HG03066 (cell line): ENCODE results near the gene TENT4A.

Source experiments
- ATAC-seq: cut with Tn5 transposase; IDR thresholded peaks from one replicate; pipeline ENCODE4 v1.9.1; 2021; ENCODE audit warnings: low read depth; ENCODE audit not compliant: unreplicated experiment

TENT4A gene

GRCh38 chr5:6790346-6790865 lies 77.2 kb downstream of the TENT4A start:
- no peak for ATAC-seq

GRCh38 chr5:6791031-6791430 lies 77.8 kb downstream of the TENT4A start:
- no peak for ATAC-seq

- ATAC-seq, result no peak
Measured at GRCh38 chr5:6792376-6792775, 79.1 kb downstream of the TENT4A start.

- ATAC-seq, result no peak
Measured at GRCh38 chr5:6792911-6793471, 79.8 kb downstream of the TENT4A start.

GRCh38 chr5:6801236-6801635 lies 88.0 kb downstream of the TENT4A start:
- no peak for ATAC-seq

- no peak for ATAC-seq
Measured at GRCh38 chr5:6803981-6804550, 90.8 kb downstream of the TENT4A start.

GRCh38 chr5:6804766-6805501 lies 91.7 kb downstream of the TENT4A start:
- no peak for ATAC-seq

- no peak for ATAC-seq
Measured at GRCh38 chr5:6805841-6806240, 92.6 kb downstream of the TENT4A start.
